B cell (primary cell): ENCODE data around the gene DDX10. TPM values are rescaled to one million over a fixed set of nuclear protein-coding genes. Genes with fewer than 3 reads are reported as not detected.

ENCODE experiments used
- polyA plus RNA-seq: library from polyadenylated mRNA; depleted of rRNA; stranded (reverse); fragments of >200 nt; gene quantifications from 2 replicates; pipeline ENCODE4 v1.2.3, GENCODE V29; 2012
- total RNA-seq, 2 donors: library from RNA; stranded (reverse); fragments of 120-200 nt in 1 of 2; gene quantifications; 1 replicate in 1 of 2; 2 replicates in 1 of 2; pipeline versions ENCODE4 v1.2.3 to v1.2.4, GENCODE V29; 2013 to 2022

DDX10 gene
- total and polyA plus RNA-seq, 2 donors (not counting 1 experiment from before 2014, with no cell fraction given), result 15.6 to 30.6 TPM

Other genes with a start within 250 kb of the DDX10 start
- 1.4 and 1.7 TPM in 2 replicates for gene C11orf65, start 197.5 kb upstream of the DDX10 start, total RNA-seq
- gene C11orf65, start 197.5 kb upstream of the DDX10 start, polyA plus RNA-seq, result 0.25 and 0.40 TPM in 2 replicates
- 3.4 and 4.3 TPM in 2 replicates for gene POGLUT3, start 166.7 kb upstream of the DDX10 start, total RNA-seq
- 1.5 and 1.8 TPM in 2 replicates for gene POGLUT3, start 166.7 kb upstream of the DDX10 start, polyA plus RNA-seq
- 0.37 and 0.66 TPM in 2 replicates for gene EXPH5, start 71.3 kb upstream of the DDX10 start, total RNA-seq
- 0.12 and 0.23 TPM in 2 replicates for gene EXPH5, start 71.3 kb upstream of the DDX10 start, polyA plus RNA-seq